ENCODE measurements around the gene CBX2. TPM values are rescaled to one million over a fixed set of nuclear protein-coding genes. Genes with fewer than 3 reads are reported as not detected.

Gene CBX2
- total RNA-seq, 2 experiments from 2014 or later = 9.2 to 9.6 TPM

DNA sequence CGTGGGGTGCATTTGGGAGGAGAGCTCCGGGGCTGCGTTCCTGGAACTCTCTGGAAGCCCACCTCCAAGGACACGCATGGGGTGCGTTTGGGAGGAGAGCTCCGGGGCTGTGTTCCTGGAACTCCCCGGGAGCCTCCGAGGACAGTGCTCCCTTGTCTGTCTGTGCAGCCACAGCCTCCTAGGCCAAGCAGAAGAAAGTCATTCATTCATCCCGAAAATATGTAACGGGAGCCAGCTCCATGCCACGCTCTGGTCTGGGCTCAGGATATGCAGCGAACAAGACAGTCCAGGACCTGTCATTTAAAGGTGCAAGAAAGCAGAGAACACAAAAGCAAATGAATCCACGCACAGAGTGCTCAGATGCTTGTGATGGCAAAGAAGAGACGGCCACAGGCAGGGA, 39.3 kb upstream of the CBX2 start:
- Mint-ChIP-seq H3K27ac (no peak overlapping the region), H3K4me1 (peaks cover 1% of the 10 kb centered on the region)

DNA sequence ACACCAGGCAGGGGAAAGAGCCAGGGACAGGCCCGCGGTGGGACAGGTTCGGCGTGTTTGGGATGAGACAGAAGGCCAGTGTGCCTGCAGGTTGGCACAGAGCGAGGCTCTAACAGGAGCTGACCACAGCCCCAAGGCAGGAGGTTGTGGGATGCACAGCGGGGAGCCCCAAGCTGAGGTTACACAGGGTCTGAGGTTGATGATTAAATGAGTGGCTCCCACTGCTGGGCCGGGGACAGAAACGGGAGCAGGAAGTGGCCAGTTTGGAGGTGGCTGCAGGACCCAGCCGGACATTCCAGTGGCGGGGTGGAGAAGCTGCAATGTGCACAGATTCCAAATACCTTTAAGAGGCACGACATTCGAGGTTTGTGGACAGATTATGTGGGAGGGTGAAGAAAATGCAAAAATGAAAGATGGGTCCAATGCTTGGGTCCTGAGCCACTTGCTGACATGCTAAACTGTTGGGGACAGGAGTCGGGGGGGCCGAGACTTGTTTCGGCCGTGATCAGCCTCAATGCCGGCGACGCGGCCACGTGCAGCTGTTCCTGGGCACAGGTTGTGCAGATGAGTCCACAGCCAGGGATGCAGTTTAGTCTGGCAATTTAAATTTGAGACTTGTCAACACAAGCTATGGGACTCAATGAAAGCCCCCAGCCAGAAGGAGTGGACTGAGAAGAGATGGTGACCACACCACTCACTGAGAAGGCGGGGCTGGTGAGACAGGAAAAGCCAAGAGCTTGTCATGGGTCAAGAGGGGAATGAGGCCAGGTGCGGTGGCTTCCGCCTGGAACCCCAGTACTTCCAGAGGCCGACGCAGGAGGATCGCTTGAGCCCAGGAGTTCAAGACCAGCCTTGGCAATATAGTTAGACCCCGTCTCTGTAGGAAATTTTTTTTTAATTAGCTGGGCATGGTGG, 38.5 kb upstream of the CBX2 start:
- POLR2A ChIA-PET = no interaction called here
- Mint-ChIP-seq H3K27me3 (peaks cover 39% of the 10 kb centered on the region), H3K4me3 (no peak overlapping the region), H3K36me3 (no peaks in the 10 kb centered on the region), H3K27ac (no peak overlapping the region), H3K9me3 (no peaks in the 10 kb centered on the region), H3K4me1 (peaks cover 1% of the 10 kb centered on the region)
- ATAC-seq (ENCODE audit: low read depth) (no peak), DNase-seq (no peak)

More for the DNA sequence above, 39.3 kb upstream of the CBX2 start:
- no peak for ATAC-seq (ENCODE audit: low read depth)
- POLR2A ChIA-PET = no interaction called here
- Mint-ChIP-seq H3K9me3 (no peaks in the 10 kb centered on the region), H3K36me3 (no peaks in the 10 kb centered on the region), H3K4me3 (no peak overlapping the region), H3K27me3 (peaks cover 38% of the 10 kb centered on the region)
- no peak for DNase-seq

DNA sequence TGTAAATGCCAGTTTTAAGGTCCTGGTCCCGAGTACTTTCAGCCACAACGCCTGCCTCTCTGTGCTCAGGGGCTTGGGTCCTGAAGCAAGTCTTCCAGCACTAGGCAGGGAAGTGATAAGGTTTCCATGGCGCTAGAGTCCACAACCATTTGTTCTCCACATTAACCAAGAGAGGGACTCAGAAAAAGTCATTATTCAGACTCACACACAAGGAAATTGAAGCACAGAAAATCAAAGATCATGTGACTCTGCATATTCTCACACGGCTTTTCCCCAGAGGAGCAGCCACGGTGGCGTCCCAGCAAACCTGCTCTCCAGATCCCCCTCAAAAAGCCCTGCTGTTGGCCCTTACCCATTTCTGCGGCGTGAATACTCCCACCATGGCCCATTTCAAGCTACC, 37.5 kb upstream of the CBX2 start:
- Mint-ChIP-seq H3K27me3 (peaks cover 44% of the 10 kb centered on the region), H3K4me3 (no peak overlapping the region), H3K9me3 (no peaks in the 10 kb centered on the region), H3K27ac (no peak overlapping the region), H3K4me1 (peaks cover 1% of the 10 kb centered on the region), H3K36me3 (no peaks in the 10 kb centered on the region)
- DNase-seq (no peak), ATAC-seq (ENCODE audit: low read depth) (no peak)
- POLR2A ChIA-PET = no interaction called here

DNA sequence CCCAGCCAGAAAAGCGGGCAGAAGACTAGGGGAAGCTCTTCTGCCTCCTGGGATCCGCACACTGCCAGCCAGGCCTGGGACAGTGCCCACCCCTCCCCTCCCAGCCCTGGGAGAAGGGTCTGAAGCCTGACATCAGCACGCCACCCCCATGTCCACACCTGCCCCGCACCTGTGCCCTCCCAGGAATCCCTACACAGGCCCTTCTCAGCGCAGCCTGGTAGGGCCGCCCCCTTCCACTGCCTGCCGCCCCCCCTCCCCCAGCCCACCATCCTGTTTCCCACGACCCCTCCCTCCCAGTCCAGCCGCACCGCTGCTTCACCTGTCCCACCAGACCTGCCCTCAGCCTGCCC, 36.6 kb upstream of the CBX2 start:
- H3K4me1 Mint-ChIP-seq = peaks cover 3% of the 10 kb centered on the region
- no peak overlapping the region for H3K27ac Mint-ChIP-seq
- H3K4me3 Mint-ChIP-seq = no peak overlapping the region
- no peaks in the 10 kb centered on the region for H3K9me3 Mint-ChIP-seq
- ATAC-seq (ENCODE audit: low read depth) (no peak), DNase-seq (no peak)
- H3K27me3 Mint-ChIP-seq = peaks cover 47% of the 10 kb centered on the region
- H3K36me3 Mint-ChIP-seq = no peaks in the 10 kb centered on the region
- POLR2A ChIA-PET = interaction anchor here (0.8 to 1.2 kb wide), 2 partner anchors 96 to 98 kb away, joined by 3 to 5 read pairs; partner anchors contain the start of gene CBX4

DNA sequence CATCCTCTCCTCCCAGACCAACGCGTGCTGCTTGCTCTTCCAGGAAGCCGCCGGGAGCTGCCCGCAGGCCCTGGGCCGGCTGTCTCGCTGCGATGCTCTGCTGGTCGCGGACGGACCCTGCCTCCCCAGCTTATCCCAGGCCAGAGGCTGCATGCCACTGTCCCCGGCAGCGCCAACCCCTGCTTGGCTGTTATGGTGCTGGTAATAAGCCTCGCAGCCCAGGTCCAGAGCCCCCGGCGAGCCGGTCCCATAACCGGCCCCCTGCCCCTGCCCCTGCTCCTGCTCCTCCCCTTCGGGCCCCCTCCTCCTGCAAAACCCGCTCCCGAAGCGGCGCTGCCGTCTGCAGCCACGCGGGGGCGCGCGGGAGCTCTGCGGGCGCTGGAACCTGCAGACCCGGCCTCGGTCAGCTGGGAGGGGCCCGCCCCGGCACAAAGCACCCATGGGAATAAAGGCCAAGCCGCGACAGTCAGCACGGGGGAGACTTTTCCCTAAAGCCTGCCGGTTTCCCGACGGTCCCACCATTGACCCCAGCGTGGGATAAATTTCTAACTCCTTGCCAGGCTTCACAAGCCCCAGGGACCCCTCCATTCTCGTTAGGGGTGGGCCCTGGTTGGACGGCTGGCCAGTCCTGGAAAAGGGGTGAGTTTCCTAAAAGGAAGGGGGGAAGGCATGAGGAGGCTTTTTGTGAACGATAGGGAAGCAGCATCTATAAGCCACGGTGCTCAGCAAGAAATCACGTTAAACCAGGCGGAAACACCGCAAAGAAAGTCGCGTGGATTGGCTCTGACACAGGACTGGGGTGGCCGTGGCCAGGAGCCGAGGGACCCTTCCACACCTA, 36.0 kb upstream of the CBX2 start:
- DNase-seq (peak; percentile 87), ATAC-seq (ENCODE audit: low read depth) (peak; percentile 50)
- H3K36me3 Mint-ChIP-seq = no peaks in the 10 kb centered on the region
- peaks cover 53% of the 10 kb centered on the region for H3K27me3 Mint-ChIP-seq
- POLR2A ChIA-PET = interaction anchor here (0.8 to 1.2 kb wide), 2 partner anchors 95 to 97 kb away, joined by 3 to 5 read pairs; partner anchors contain the start of gene CBX4
- peaks cover 4% of the 10 kb centered on the region for H3K4me1 Mint-ChIP-seq
- no peak overlapping the region for H3K4me3 Mint-ChIP-seq
- no peaks in the 10 kb centered on the region for H3K9me3 Mint-ChIP-seq
- H3K27ac Mint-ChIP-seq = no peak overlapping the region

DNA sequence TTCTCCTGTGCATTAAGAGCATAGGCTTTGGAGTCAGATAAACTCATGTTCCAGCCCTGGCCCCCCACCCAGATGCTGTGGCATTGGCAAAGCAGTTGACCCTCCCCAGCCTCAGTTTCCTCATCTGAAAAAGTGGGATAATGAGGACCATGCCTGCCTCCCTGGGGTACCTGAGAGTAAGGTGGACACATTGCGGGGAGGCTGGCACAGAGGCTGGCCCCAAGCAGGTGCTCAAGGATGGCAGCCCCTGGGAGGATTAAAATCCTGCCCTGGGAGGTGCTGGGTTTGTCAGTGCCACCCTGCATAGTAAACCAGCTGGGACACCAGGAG, 35.4 kb upstream of the CBX2 start:
- H3K36me3 Mint-ChIP-seq = no peaks in the 10 kb centered on the region
- H3K4me3 Mint-ChIP-seq = no peak overlapping the region
- POLR2A ChIA-PET = interaction anchor here (0.6 to 1.2 kb wide), 2 partner anchors 55 to 94 kb away, joined by 3 read pairs; no protein-coding TSS in a partner anchor
- H3K4me1 Mint-ChIP-seq = peaks cover 4% of the 10 kb centered on the region
- ATAC-seq (ENCODE audit: low read depth) = no peak
- no peaks in the 10 kb centered on the region for H3K9me3 Mint-ChIP-seq
- H3K27ac Mint-ChIP-seq = no peak overlapping the region
- H3K27me3 Mint-ChIP-seq = peaks cover 57% of the 10 kb centered on the region
- DNase-seq = no peak

DNA sequence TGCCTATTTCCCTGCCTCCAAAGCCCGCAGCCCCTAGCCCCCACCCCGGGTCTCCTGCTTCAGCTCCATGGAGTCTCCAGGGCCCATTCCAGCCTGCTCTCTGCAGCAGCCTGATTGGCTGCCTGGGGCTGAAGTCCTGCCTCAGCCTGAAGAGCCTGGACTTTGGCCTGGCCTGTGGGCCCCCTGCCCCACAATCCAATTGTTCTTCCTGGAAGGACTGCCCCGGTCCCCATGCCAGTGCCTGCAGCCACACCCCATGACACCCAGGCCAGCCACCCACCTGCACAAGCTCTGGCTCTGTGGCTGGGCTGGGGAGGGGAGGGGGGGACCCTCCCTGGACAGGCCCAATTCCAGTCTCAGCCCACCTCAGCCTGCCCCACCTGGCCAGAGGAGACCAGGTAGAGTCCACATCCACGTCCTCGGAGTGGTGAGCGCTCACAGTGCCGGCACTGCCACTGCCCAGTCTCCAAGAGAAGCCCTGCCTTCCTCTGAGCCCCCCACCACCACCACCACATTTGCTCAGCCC, 34.9 kb upstream of the CBX2 start:
- Mint-ChIP-seq H3K27me3 (peaks cover 61% of the 10 kb centered on the region), H3K36me3 (no peaks in the 10 kb centered on the region), H3K4me1 (peaks cover 7% of the 10 kb centered on the region), H3K4me3 (no peak overlapping the region), H3K9me3 (no peaks in the 10 kb centered on the region), H3K27ac (no peak overlapping the region)
- no peak for DNase-seq
- POLR2A ChIA-PET = interaction anchor here (0.6 kb wide), 1 partner anchor 54 kb away, joined by 3 read pairs; no protein-coding TSS in a partner anchor
- no peak for ATAC-seq (ENCODE audit: low read depth)

DNA sequence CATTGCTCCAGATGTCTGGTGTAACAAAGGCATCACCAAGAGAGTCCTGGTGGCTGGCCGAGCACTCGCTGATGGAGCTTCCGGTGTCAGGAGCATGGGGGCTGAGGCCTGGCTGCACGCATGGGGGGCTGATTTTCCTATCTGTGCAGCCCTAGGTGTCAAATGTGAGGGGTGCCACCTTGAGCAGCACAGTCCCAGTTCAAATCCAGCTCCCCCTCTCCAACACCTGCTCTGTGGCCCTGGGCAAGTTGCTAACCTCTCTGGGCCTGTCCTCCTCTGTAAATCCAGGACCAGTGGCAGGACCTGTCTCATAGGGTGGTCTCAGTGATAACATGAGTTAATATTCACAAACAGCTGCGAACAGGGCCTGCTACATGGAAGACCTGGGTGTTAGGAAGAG, 34.3 kb upstream of the CBX2 start:
- DNase-seq = no peak
- POLR2A ChIA-PET = no interaction called here
- H3K9me3 Mint-ChIP-seq = no peaks in the 10 kb centered on the region
- H3K4me1 Mint-ChIP-seq = peaks cover 7% of the 10 kb centered on the region
- ATAC-seq (ENCODE audit: low read depth) = no peak
- H3K36me3 Mint-ChIP-seq = no peaks in the 10 kb centered on the region
- peaks cover 60% of the 10 kb centered on the region for H3K27me3 Mint-ChIP-seq
- H3K27ac Mint-ChIP-seq = no peak overlapping the region
- H3K4me3 Mint-ChIP-seq = no peak overlapping the region

DNA sequence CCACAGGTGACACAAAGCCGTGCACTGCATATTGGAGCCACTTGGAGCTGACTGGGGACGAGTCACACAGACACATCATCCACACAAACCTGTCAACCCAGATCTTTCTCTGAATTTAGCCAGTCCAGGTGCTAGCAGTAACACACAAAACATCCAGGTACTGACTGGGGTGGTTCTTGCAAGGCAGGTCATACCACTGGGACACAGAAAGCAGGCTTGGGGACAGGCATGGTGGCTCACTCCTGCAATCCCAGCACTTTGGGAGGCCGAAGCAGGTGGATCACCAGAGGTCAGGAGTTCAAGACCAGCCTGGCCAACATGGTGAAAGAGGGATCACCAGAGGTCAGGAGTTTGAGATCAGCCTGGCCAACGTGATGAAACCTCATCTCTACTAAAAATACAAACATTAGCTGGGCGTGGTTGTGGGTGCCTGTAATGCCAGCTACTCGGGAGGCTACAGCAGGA, 32.3 kb upstream of the CBX2 start:
- Mint-ChIP-seq H3K36me3 (no peaks in the 10 kb centered on the region), H3K4me1 (peaks cover 7% of the 10 kb centered on the region), H3K9me3 (no peaks in the 10 kb centered on the region), H3K4me3 (peak overlapping the region; percentile 25), H3K27ac (peak overlapping the region; percentile 18), H3K27me3 (peaks cover 57% of the 10 kb centered on the region)
- POLR2A ChIA-PET = interaction anchor here (0.8 to 1.3 kb wide), 6 partner anchors 31 to 248 kb away, joined by 3 to 5 read pairs (median 4); no protein-coding TSS in a partner anchor
- ATAC-seq (ENCODE audit: low read depth) = no peak
- DNase-seq = no peak

DNA sequence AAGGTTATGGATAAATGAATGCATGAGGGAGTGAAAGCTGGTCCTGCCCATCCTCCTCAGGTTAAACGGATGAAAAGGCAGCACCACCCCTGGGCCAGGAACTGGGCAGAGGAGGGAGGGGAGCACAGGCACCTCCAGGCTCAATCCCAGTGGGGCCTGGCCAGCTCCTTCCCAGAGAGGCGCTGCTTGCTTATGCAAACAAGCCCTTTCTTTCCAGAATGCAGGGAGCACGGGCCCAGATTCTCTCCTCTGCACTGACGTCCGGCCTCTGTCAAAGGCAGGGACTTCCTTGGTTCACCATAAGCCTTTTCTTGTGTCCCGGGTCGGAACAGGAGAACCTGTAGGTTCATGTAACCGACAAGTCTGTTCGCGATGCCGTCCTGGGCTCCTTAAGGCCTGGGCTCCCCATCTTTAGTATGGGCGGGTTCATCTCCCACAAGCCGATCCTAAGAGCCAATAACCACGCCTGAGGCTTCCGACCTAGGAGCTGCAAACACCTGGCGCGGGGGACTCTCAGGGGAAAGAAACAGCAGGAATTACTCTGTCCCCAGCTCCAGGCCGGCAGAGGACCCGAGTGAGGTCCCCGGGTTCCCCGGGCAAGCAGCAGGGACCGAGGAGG, 30.9 kb upstream of the CBX2 start:
- ATAC-seq (ENCODE audit: low read depth) (no peak), DNase-seq (no peak)
- Mint-ChIP-seq H3K4me3 (no peak overlapping the region), H3K9me3 (no peaks in the 10 kb centered on the region), H3K27me3 (peaks cover 64% of the 10 kb centered on the region), H3K4me1 (peaks cover 7% of the 10 kb centered on the region), H3K27ac (no peak overlapping the region), H3K36me3 (no peaks in the 10 kb centered on the region)
- POLR2A ChIA-PET = interaction anchor here (1.1 to 1.3 kb wide), 2 partner anchors 50 to 90 kb away, joined by 5 to 7 read pairs; partner anchors contain the start of gene CBX8

DNA sequence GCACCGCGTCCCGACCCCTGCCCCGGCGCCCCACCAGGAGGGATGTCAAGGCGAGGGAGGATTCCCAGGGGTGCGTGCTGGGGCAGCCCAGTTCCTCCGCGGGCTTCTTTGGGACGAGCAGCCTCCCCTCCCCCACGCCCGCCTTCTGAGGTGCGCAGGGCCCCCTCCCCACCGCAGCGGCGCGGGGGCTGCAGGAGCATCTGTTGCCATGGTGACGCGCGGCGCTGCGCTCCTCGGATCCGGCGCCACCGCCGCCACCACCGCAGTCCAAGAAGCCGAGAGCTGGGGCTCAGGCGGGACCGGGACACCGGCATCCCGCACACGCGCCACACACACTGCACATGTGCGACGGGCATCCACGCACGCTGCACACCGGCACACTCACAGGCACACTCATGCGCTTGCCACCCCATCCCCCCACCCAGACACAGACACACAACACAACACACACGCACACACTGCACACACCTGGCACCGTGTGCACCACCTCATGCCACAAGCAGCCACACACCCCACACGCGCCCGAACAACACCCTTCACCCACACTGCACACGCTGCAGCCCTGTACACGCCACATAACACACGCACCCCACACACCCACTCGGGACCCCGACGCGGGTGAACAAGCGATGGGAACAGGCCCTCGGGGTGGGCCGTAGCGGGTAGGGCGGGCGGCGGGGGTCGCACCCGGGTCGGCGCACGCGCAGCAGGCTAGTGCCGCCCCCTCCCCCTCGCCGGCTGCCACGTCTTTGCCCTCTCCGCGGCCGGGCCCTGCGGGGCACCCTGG, 30.2 kb upstream of the CBX2 start:
- no peak for DNase-seq
- Mint-ChIP-seq H3K36me3 (no peaks in the 10 kb centered on the region), H3K27ac (no peak overlapping the region), H3K4me1 (peaks cover 6% of the 10 kb centered on the region), H3K27me3 (peaks cover 64% of the 10 kb centered on the region), H3K9me3 (no peaks in the 10 kb centered on the region), H3K4me3 (no peak overlapping the region)
- no peak for ATAC-seq (ENCODE audit: low read depth)
- POLR2A ChIA-PET = no interaction called here

DNA sequence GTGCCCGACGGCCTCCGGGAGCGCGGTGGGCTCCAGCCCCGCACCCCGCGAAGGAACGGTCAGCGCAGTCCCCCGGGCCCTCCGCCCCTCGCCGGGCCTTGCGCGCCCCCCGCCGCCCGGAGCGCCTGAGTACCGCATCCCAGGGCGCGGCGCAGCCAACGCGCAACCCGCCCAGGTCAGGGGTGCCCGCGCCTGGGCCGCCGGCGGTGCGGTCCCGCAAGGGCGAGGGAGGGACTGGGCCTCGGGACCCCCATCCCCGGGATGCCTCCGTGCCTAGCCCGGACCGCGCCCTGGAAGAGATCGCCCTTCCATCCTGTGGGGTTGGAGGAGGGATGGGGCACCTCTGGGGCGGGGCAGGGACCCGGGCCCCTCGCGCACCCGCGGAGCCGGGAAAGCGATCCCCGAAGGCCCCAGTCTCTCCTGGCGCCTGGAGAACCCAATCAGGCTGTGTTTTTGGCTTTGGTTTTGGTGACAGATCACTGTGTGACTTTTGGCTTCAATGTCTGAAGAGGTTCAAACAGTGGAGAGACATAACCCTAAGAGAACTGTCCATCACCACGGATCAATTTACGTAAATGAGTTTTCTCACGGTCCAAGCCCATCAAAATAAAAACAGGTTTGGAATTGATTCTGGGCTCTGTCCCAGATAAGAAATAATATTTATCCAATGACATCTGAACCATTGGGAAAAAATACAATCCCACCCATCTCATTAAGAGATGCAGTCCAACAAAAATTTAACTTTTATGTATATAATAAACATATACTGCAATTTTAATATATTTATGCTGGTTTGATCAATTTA, 29.5 kb upstream of the CBX2 start:
- Mint-ChIP-seq H3K27ac (no peak overlapping the region), H3K4me1 (peaks cover 6% of the 10 kb centered on the region), H3K9me3 (no peaks in the 10 kb centered on the region), H3K36me3 (no peaks in the 10 kb centered on the region), H3K27me3 (peaks cover 61% of the 10 kb centered on the region), H3K4me3 (no peak overlapping the region)
- no peak for DNase-seq
- POLR2A ChIA-PET = no interaction called here
- no peak for ATAC-seq (ENCODE audit: low read depth)

All from activated naive CD8-positive, alpha-beta T cell treated with anti-CD3 and anti-CD28 coated beads, Interleukin-2, amount 10 ng/mL, durations not matched to agents 7 days and 5 days (primary cell).